Duodenal mucosa (tissue), 2 donors: Measurements from ENCODE around the gene MTCH2.

Experiments used
- H3K27ac ChIP-seq: one replicate; pipeline ENCODE4 v1.7.0; 2013; ENCODE audit warnings: low read depth, low read length
- H3K27me3 ChIP-seq, 2 donors: one replicate each; pipeline ENCODE4 v1.7.0; 2013; ENCODE audit warnings: low read length in 2 of 2, control low read depth in 1 of 2; ENCODE audit not compliant: insufficient read depth in 2 of 2, control insufficient read depth in 1 of 2
- H3K36me3 ChIP-seq, 2 donors: one replicate each; pipeline ENCODE4 v1.7.0; 2013; ENCODE audit warnings: low read length in 2 of 2, control low read depth in 1 of 2; ENCODE audit not compliant: insufficient read depth in 2 of 2, control insufficient read depth in 1 of 2
- H3K4me1 ChIP-seq, 2 donors: one replicate each; pipeline ENCODE4 v1.7.0; 2013; ENCODE audit warnings: low read length in 2 of 2, control low read depth in 1 of 2; ENCODE audit not compliant: insufficient read depth in 2 of 2, control insufficient read depth in 1 of 2
- H3K4me3 ChIP-seq, 2 donors: one replicate each; pipeline ENCODE4 v1.7.0; 2013; ENCODE audit warnings: low read length in 2 of 2, low read depth in 1 of 2
- H3K9ac ChIP-seq, 2 donors: one replicate each; pipeline ENCODE4 v1.7.0; 2013; ENCODE audit warnings: low read length in 2 of 2, low read depth in 1 of 2
- H3K9me3 ChIP-seq, 2 donors: one replicate each; pipeline ENCODE4 v1.7.0; 2013; ENCODE audit warnings: low read length in 2 of 2, control low read depth in 1 of 2; ENCODE audit not compliant: control insufficient read depth in 1 of 2

The MTCH2 gene

GRCh38 chr11:47587039-47587716, 55.2 kb downstream of the MTCH2 start:
- no peak overlapping the region for H3K4me3 ChIP-seq
- H3K9me3 ChIP-seq, result no peaks in the 10 kb centered on the region
- H3K9ac ChIP-seq, result no peak overlapping the region
- H3K27me3 ChIP-seq, result peaks cover 3% of the 10 kb centered on the region in 2 donors
- peaks cover 19 to 29% of the 10 kb centered on the region in 2 donors for H3K36me3 ChIP-seq
- peaks cover 0 to 3% of the 10 kb centered on the region in 2 donors for H3K4me1 ChIP-seq
- no peak overlapping the region for H3K27ac ChIP-seq

- Histone ChIP-seq H3K4me3 (no peak within 1 kb of the TSS), H3K4me1 (peaks cover 0 to 3% of the 10 kb centered on the region in 2 donors), H3K9ac (no peak within 1 kb of the TSS), H3K9me3 (no peaks in the 10 kb centered on the region), H3K27ac (no peak within 1 kb of the TSS), H3K27me3 (no peaks in the 10 kb centered on the region), H3K36me3 (peaks cover 28 to 38% of the 10 kb centered on the region in 2 donors)
Measured at GRCh38 chr11:47586098-47586855, 56.1 kb downstream of the MTCH2 start, which contains the start of gene FAM180B. FAM180B (plus strand) TSS chr11:47586678; CDS start chr11:47586769, 91 bp downstream.

GRCh38 chr11:47583844-47584243, 58.5 kb downstream of the MTCH2 start:
- H3K36me3 ChIP-seq, result peaks cover 28 to 50% of the 10 kb centered on the region in 2 donors
- peaks cover 13 to 19% of the 10 kb centered on the region in 2 donors for H3K4me1 ChIP-seq
- no peaks in the 10 kb centered on the region for H3K27me3 ChIP-seq
- H3K4me3 ChIP-seq, result no peak overlapping the region
- no peaks in the 10 kb centered on the region for H3K9me3 ChIP-seq
- H3K9ac ChIP-seq, result no peak overlapping the region
- H3K27ac ChIP-seq, result no peak overlapping the region

GRCh38 chr11:47578524-47579494, 63.5 kb downstream of the MTCH2 start, which contains the start of the genes KBTBD4 and NDUFS3:
KBTBD4 (minus strand) TSS chr11:47578970; CDS start chr11:47578951, 19 bp downstream.
NDUFS3 (plus strand) TSS chr11:47579074; CDS start chr11:47579092, 18 bp downstream.
- Histone ChIP-seq H3K36me3 (peaks cover 23 to 60% of the 10 kb centered on the region in 2 donors), H3K4me1 (peaks cover 27 to 28% of the 10 kb centered on the region in 2 donors), H3K27me3 (no peaks in the 10 kb centered on the region)

GRCh38 chr11:47577460-47578041, 64.8 kb downstream of the MTCH2 start:
- peak overlapping the region; percentile 99 for H3K4me3 ChIP-seq
- H3K9ac ChIP-seq, result peak overlapping the region; percentile 99 to 100

More at GRCh38 chr11:47578524-47579494, 63.5 kb downstream of the MTCH2 start, which contains the start of the genes KBTBD4 and NDUFS3:
- Histone ChIP-seq H3K9ac (peak within 1 kb of the TSS; percentile 99 to 100), H3K9me3 (no peaks in the 10 kb centered on the region), H3K27ac (peak within 1 kb of the TSS; percentile 86), H3K4me3 (peak within 1 kb of the TSS; percentile 99)

GRCh38 chr11:47573321-47573720, 69.0 kb downstream of the MTCH2 start:
- H3K36me3 ChIP-seq, result peaks cover 35 to 65% of the 10 kb centered on the region in 2 donors
- H3K4me1 ChIP-seq, result peaks cover 11 to 14% of the 10 kb centered on the region in 2 donors
- H3K4me3 ChIP-seq, result no peak overlapping the region
- no peak overlapping the region for H3K9ac ChIP-seq
- H3K9me3 ChIP-seq, result no peaks in the 10 kb centered on the region
- no peak overlapping the region for H3K27ac ChIP-seq
- no peaks in the 10 kb centered on the region for H3K27me3 ChIP-seq

More at GRCh38 chr11:47577460-47578041, 64.8 kb downstream of the MTCH2 start:
- no peaks in the 10 kb centered on the region for H3K9me3 ChIP-seq
- peaks cover 27 to 28% of the 10 kb centered on the region in 2 donors for H3K4me1 ChIP-seq
- H3K27me3 ChIP-seq, result no peaks in the 10 kb centered on the region
- no peak overlapping the region for H3K27ac ChIP-seq
- H3K36me3 ChIP-seq, result peaks cover 24 to 60% of the 10 kb centered on the region in 2 donors

- H3K27me3 ChIP-seq, result no peaks in the 10 kb centered on the region
- no peak overlapping the region for H3K9ac ChIP-seq
- no peak overlapping the region for H3K4me3 ChIP-seq
- H3K36me3 ChIP-seq, result peaks cover 35 to 65% of the 10 kb centered on the region in 2 donors
- no peak overlapping the region for H3K27ac ChIP-seq
- peaks cover 6 to 8% of the 10 kb centered on the region in 2 donors for H3K4me1 ChIP-seq
- H3K9me3 ChIP-seq, result no peaks in the 10 kb centered on the region
Measured at GRCh38 chr11:47572715-47573255, 69.6 kb downstream of the MTCH2 start.

- no peaks in the 10 kb centered on the region for H3K9me3 ChIP-seq
- no peak overlapping the region for H3K27ac ChIP-seq
- peaks cover 35 to 57% of the 10 kb centered on the region in 2 donors for H3K36me3 ChIP-seq
- H3K9ac ChIP-seq, result no peak overlapping the region
- H3K27me3 ChIP-seq, result no peaks in the 10 kb centered on the region
- no peak overlapping the region for H3K4me3 ChIP-seq
- no peaks in the 10 kb centered on the region for H3K4me1 ChIP-seq
Measured at GRCh38 chr11:47571895-47572294, 70.5 kb downstream of the MTCH2 start.

- Histone ChIP-seq H3K9ac (no peak overlapping the region), H3K4me3 (no peak overlapping the region), H3K9me3 (no peaks in the 10 kb centered on the region), H3K36me3 (peaks cover 35 to 56% of the 10 kb centered on the region in 2 donors), H3K27ac (no peak overlapping the region), H3K4me1 (peaks cover 0 to 5% of the 10 kb centered on the region in 2 donors), H3K27me3 (no peaks in the 10 kb centered on the region)
Measured at GRCh38 chr11:47571357-47571729, 71.0 kb downstream of the MTCH2 start.
